Stimulated activated CD4-positive, alpha-beta T cell treated with anti-CD3 and anti-CD28 coated beads, TNF-alpha, amount 100 ng/mL, for 1 hour (primary cell): ENCODE measurements around the gene GPR156.

ENCODE experiments used
- DNase-seq, 3 donors: peaks; one replicate each; pipeline ENCODE4 v3.0.0-alpha.2; 2020; ENCODE audit warnings: low read depth in 3 of 3, low spot score in 1 of 3

GPR156 gene

DNA sequence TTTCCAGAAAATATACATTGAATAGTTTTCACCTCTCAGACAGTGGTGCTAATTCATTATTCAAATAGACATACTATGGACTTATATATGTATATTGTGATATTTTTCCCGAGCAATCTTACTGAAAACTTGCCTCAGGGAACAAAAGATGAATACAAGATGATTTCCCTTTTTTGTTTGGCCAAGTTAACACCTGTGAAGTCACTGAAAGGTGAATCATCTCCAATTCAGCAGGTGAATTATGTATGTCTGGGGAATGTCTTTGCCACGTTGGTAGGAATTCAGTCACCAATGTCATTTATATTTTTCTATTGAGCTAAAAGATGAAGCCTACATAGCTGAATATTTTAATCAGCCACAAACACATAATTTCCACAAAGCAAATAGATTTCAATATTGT is 88.2 kb downstream of the GPR156 start:
- DNase-seq = no peak

DNA sequence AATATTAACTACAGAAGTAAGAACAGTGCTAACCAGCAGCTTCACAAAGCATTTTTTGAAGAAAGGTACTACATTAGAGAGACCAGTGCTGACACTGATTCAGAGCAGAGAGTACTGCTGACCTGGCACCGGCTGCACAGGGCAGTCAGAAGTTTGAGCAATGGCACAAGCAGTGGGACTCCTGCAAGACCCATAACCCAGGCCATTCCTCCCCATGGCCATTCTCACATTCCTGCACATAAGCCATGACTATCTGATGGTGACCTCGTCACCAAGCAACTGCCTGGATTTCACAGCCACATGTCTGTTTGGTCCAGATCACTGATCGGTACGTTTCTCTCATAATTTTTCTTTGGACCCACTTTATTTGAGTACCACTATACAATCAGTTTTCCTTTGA is 88.7 kb downstream of the GPR156 start:
- no peak for DNase-seq

DNA sequence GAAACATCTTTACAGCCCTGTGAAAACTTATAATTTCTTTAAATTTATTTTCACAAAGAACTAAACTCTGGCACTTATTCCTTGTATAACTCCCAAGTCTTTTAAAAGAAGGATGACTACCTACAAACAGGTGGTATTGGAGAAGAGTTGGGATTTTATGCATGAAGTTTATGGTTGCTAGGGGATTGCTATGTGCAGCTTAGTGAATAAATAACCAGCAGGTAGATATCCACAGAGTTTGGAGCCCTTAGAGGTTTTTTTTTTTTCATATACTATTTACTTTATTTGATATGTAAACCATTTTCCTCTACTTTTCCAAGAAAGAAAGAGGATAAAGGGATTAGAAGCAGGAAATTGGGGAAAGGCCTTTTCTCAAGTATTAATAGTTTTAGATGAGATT is 91.5 kb downstream of the GPR156 start:
- no peak for DNase-seq

DNA sequence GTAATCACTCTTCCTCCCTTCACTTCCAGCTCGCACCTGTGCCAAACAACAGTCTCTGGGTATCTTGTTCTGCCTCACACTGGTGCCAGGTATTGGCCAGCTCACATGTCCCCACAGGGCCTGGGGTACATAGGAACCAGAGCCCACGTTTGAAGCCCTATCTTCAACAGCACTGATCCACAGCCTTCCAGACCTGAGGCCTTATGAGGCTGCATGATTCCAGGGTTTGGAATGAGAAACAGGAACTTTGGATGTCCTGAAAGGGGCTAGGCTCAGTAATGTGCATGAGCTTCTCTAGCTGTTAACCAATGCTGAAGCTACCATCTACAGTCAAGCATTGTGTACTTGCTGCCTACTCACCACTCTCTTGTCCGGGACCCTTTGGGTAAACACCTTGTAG is 92.4 kb downstream of the GPR156 start:
- no peak for DNase-seq

DNA sequence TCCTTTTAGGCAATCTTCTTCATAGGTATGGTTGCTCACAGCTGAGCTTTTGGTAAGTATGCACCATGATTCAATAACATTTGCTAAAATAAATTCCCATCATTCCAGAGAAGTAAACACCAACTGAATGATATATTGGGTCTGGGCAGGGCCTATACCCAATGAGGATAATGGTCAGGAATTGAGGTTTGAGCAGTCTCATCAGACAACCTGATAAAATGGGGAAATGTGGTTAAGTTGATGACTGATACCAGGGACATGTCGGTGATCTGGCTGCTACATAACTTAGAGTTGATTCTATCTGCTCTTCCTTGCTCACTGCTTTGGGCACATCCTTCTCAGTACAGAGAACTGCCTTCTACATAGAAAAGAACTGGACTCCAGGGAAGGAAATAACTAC is 92.9 kb downstream of the GPR156 start:
- no peak for DNase-seq

DNA sequence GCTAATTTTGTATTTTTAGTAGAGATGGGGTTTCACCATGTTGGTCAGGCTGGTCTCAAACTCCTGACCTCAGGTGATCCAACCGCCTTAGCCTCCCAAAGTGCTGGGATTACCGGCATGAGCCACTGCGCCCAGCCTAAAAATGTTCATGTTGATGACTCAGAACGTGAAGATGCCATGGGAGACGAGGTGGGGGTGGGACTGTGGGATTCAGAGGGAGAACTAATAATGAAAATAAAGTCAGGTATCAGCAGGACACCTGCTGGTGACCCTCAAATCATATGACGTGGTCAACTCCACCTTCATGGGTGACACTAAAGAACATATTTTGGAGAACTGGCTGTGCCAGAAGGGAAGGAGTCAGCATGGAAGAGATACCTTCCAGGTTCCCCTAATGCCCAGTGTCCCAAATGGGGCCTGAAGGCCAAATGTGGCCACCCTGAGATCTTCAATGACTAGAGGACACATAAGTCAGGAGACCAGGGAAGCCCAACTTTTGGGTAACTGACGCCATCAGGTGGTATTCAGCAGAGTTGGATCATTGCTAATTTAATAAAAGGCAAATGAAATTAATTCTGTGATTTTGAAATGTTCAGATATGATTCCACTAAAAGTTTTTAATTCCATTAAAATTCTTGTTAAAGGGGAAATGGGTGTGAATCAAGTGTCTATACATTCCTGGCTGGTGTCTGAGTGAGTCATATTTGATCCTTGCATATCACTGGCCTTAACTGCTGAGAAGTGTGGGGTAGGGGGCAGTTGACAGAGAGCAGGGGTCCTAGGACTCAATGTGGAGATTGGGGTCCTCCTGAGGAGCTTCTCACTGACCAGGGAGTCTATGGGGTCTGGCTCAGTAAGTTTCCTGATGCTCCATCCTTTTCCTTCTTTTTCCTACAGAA is 102.2 kb downstream of the GPR156 start:
- DNase-seq = no peak

DNA sequence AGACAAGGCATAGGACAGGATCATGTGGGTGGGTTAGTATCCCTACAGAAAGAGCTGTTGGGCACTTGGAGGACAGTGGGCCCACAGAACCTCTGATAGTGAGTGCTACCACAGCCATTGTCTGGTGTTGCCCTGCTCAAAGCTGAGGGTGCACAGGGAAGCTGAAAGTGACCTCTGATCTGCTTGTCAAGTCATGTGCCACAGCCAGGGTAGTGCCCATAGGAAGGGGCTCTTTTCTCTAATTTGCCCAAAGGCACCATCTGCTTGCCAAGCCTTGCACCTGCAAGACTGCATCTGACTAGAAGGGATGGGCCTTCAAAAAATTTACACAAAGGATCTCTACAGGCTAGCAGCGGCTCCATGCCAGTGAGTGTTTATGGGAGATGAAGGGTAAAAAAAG is 103.4 kb downstream of the GPR156 start:
- no peak for DNase-seq

DNA sequence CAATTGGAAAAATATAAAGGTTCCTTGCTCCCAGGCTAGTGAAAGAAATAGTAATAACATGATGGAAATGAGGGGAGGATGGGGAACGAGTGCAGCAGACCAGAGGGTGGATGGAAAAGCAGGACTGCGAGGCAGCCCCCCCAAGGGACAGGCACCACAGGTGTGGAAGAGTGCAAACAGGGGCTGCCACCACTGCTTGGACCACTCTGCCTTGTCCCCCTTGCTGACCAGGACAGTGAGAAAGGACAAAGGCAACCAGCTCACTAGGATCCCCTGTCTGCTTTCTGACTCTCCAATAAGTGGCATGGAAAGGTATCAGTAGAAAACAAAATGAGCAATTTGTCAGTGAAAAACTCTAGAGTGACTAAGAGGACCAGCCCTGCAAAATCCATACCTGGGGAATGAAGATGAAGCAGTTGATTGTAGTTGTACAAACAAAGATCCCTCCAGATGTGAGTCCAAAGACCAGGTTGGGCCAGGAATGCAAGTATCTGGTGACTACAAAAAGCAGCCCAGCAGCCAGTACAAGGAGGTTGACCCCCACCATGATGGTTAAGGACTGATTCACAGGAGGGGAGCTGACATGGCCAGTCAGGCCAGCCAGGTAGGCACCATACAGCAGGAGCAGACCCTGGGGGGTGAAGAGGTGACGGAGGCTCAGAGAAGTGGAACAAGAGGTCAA is 104.2 kb downstream of the GPR156 start:
- DNase-seq = no peak

DNA sequence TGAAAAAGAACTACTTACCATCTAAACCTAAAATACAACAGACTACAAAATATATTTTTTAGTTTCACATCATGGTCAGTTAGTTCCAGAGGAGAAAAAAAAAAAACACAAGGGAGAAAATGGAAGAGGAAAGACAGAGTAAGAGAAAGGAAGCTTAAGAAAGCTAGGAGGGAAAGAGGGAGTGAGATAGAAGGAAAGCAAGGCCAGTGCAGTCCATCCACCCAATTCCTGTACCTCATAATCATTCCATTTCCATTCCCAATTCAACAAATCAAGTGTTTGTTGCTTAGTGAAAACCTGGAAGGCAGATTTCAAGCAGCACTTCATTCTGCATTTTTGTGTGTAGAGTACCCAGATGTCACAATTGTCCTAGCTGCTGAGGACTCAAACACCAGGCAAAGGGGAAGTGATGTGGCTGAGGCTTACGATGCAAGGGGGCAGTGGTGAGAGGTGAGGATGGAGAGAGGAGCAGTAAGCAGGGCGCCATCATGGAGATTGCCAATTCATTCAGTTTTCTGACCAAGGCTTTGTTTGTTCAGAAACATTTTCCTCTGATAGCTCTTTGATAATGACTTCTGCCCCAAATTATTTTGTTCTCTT is 107.2 kb downstream of the GPR156 start:
- no peak for DNase-seq

DNA sequence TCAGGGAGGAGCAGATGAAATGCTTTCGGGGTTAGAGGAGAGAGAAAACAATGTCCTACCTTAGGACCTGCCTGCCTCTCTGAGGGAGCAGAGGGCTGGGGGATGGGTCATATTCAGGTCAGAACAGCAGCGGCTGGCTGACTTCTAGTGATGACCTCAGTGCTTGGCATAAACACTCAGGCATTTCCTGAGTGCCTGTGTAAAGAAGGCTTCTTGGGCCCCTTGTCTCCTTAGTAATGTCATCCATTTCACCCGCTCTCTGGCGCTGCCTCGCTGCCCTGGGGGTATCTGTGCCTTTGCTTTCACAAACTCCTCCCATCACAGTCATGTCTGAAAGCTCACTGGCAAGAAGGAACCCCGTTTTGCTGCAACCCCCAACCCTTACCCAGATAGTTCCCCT is 107.9 kb downstream of the GPR156 start:
- DNase-seq = no peak

DNA sequence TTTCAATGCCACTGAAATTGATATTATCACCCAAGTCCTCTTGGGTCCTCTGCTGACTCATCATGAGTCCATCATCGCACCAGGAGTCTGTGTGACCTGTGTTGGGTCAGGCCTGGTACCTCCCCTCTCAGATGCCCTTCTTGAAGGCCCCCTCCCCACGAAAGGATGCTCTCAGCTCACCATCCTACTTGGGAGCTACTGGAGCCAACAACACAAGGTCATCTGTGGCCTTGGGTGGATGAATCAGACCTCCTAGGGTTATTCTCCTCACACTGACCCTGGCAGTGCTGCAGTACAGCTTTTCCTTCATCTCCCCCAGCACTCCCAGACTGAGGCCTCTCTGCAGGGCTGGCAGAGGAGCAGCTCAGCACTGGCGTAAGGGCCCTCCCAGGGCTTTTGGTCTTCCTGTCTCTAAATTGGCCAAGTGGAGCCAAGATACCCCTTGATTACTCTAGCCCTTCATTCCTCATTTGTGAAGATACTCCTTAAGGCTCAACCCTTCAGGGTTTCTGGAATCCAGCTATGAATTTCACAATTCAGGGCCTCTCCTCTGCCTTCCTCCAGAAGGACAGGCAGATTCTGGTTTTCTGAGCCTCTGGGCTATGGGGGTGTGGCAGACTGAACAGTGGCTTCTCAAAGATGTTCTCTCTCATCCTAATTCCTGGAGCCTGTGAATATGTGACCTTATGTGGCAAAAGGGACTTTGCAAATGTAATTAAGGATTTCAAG is 110.0 kb downstream of the GPR156 start:
- no peak for DNase-seq

DNA sequence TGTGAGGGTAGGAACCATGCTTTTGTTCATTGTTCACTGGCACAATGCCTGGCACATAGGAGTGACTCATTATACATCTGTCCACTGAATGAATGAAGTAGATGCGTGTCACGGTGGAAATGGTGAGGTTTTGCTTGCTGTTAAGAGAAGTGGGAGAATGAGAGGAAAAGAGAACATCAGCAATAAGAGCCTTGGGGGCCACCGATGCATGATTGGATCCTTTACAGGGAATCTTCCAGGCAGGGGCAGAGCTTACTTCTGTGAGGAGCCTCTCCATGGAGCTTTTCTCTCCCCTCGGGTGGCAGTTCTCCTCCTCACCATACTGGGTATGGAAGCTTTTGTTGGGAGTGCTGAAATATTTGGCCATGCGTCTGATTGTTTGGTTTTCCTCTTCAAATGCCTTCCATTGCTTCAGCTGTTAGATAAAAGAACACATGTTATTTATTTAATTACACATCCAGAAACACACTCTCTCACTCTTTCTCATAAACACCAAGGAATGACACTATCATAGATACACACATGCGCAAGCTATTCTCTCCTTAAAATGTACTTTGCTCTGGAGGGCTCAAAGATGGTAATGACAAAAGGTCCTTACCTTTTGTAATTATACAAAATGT is 111.9 kb downstream of the GPR156 start:
- no peak for DNase-seq

DNA sequence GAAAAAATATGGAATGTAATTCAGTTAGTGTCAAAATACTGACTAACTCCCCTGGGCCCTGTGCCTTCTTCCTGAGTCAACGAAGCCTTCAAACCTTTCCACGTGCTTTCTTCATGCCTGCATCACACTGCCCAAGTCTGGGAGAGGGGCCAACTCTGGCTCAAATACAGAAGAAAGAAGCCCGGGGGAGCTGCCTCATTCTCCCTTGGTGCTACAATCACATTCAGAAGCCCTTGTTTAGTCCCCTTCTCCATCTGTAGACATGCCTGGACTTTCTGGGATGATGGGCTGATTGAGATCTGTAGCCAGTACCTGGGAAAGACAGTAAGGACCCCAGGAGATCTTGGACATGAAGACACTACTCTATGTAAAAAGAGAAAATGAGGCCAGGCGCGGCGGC is 113.0 kb downstream of the GPR156 start:
- no peak for DNase-seq

DNA sequence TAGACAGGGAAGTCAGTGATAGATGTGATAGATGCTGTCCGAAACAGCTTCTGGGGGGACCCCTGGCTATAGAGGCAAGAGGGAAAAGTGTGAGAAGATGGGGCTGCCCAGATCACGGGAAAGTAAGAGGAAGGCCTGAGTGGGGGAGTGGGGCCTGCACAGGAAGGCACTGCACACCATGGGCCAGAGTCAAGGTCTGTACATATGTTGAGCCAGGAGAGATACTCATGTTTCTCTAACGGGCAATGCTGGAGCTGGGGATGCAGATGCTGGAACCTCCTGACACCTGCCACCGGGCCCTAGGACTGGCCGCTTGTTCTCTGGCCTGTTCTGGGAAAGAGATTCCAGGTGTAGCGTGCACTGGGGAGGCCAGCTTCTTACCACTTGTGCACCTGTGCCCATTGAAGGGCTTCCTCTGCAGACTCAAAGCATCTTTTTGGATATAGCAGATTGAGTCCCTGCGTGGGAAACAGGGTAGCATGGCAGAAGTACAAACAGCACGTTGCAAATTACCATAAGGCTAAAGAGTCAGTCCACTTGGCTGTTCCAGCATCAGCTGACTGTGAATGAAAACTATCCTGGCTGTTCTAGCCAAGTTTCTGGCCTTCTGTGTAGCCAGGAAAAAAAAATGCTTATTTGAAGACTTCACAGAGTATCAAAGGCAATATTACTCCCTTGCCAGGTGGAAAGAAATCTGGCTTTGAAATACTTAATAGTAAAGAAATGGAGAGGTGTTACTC is 113.7 kb downstream of the GPR156 start:
- no peak for DNase-seq

DNA sequence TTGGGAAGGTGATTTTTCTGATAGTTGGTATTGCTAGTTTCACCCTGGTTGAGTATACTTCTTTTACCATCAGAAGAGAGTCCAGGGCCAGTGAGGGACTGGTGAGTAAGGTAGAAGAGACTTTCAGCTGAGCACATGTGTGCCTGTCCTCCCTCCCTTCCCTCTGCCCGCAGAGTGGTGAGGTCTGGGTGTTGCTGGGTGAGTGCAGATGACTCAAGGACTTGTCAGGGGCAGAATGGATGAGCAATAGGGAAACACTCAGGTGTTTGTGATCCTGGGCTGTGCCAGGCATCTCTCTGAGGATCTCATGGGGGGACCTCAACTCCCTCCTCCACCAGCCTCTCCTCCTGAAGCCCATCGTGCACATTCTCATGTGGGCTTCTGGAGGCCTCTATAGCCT is 114.8 kb downstream of the GPR156 start:
- no peak for DNase-seq

DNA sequence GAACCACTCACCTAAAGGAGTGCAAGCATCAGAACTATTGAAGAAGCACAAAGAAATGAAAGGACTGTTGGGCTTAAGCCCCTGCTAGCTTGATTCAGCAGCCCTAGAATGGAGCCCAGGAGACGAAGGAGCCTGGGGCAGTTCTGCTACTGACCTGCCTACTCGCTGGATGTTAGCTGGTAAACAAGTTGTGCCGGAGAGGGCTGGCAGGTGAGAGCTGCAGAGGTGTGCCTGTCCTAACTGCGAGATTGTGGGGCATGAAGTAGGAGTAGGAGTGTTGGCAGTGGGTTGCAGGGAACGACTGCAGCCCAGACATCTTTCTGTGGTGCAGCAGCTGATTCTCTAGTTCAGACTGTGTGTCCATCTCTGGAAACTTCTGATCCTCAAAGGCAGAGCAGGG is 115.6 kb downstream of the GPR156 start:
- DNase-seq = no peak

DNA sequence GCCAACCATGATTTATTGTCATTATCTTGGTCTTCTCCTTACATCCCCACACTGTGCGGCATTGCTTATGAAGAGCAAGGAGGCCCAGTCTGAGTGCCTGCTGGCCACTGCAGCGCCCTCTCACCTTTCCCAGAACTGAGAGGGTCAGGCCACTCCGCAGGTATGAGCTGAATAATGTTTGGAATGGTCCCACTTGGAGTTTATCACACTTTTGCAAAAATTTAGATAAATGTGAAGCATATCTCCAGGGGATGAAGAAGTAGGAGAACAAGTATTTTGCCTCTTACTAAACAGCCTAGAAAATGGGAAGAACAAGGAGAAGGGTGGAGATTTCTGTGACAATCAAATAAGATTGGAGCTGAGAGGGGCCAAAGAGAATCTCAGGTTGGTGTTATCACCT is 116.4 kb downstream of the GPR156 start:
- DNase-seq = no peak

DNA sequence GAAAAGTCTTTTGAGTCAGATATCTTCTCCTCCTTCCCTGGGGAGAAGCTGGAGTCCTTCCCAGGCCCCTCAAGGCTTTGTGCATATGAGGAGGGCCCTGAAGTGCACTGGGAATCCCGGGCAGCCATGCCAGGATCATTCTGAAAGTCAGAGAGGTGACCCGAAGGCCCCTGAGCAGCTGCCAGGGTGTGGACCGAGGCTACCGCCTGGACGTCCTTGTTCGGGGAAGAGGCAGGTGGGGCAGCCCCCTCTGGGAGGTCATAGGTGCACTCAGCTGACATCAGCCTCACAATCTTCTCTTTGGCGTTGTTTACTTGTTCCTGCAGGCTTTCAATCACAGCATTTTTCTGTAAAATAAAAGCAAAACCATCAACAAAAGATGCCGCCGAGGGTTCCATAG is 117.0 kb downstream of the GPR156 start:
- no peak for DNase-seq

DNA sequence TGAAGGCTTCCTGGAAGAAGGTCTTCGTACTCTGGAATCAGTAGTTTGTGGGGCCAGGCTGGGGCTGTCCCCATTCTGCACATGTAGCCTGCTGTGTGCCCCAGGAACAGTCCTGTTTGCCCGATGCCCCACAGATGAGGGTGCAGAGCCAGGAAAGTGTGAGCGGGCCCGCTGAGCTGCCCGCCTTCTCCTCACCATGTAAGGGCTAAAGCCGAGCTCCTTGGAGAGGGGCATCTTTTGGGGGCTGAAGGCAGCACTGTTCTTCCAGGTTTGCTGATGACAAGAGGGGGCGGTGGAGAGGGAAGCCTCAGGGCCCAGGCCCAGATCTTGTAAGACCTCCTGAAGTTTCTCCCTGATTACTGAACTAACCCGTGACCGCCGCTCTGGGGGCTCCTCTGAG is 117.5 kb downstream of the GPR156 start:
- DNase-seq = no peak

DNA sequence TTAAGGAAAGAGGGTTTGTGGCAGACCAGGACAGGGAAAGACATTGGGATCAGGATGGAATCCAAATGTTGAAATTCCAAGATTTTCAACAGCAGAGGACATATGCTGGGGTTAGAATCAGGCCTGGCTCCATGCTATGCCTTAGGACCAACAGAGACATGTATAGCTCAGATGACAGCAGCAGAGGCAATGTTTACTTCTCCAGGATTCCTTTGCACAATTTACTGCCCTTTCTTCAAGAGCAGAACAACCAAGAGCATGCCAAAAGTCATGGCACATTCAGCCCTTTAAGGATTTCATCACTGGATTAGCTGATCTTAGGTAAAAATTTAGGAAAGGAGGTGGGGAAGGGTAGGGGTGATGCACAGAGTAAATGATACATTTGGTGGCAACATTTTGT is 121.2 kb downstream of the GPR156 start:
- no peak for DNase-seq

DNA sequence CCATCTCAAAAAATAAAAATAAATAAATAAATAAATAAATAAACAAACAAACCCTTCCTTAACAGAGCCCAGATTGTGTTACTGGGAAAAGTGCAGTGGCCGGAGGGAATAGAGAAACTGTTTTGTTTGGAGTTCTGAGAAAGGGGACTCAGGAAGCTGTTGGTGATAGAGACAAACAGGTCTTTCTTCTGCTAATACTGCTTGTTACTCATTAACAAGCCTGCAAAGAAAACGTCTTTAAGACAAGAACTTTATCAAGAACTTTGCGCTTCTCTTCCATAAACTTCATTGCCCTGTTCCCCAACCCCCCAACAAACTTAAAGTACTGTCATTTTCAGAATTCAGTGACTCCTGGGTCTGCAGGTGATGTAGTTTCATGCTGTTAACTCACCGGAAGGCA is 122.0 kb downstream of the GPR156 start:
- DNase-seq = no peak
